NCI-H2227 treated with DMSO at 0.1 percent for 48 hours (cell line): ENCODE results near the gene BRAF.
"Not testable (repeated sequence)": the region's sequence is repeated elsewhere in the genome, so short reads cannot be mapped to it uniquely, and the experiment has no call there.

Source experiments
- DNase-seq: peaks from one replicate; lab custom pipeline; 2025; lab: John Stamatoyannopoulos, UW

The BRAF gene

DNA sequence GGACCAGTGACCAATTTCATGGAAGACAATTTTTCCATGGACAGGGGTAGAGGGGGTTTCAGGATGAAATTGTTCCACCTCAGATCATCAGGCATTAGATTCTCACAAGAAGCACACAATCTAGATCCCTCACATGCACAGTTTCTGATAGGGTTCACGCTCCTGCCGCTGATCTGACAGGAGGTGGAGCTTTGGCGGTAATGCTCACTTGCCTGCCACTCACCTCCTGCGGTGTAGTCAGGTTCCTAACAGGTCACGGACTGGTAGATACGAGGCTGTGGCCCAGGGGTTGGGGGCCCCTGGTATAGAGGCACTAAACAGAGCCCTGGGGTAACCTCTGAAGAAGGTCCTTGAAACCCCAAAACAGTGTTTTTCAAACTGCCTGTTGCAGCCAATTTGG lies 6.5 kb downstream of the BRAF start:
- no peak for DNase-seq

DNA sequence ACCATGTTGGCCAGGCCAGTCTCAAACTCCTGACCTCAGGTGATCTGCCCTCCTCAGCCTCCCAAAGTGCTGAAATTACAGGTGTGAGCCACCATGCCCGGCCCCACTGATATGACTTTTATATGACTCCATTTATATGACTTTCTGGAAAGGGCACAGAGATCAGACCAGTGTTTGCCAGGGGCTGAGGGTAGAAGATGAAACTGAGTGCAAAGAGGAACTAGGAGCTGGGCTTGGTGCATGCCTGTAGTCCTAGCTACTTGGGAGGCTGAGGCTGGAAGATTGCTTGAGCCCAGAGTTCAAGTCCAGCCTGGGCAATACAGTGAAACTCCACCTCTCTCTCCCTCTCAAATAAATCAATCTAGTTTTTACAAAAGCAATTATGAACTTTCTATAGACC lies 7.5 kb downstream of the BRAF start:
- DNase-seq = no peak

DNA sequence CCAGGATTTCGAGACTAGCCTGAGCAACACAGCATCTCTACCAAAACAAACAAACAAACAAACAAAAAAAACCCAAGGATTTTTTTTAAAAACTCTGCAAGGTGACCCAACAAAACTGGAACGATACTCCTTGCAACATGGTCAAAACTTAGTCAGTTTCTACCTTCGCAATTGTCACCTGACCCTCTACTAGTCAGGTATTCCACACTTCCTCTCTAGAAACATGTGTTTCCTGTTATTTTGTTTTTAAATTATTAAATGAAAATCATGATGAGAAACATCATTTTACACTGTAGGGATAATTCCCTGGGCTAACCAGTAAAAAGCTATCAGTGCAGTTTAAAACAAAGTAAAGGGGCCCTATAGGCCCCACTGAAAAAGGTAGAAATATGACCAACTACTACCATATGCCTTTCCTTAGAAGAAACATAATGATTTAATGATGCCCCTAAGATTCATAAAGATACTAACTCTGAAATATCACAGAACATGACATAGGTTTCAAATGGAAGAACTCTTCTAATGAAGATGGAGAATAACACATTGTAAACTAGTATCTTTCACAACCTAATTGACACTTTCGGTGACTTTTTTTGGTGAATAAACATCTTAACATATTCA lies 8.7 kb downstream of the BRAF start:
- no peak for DNase-seq

DNA sequence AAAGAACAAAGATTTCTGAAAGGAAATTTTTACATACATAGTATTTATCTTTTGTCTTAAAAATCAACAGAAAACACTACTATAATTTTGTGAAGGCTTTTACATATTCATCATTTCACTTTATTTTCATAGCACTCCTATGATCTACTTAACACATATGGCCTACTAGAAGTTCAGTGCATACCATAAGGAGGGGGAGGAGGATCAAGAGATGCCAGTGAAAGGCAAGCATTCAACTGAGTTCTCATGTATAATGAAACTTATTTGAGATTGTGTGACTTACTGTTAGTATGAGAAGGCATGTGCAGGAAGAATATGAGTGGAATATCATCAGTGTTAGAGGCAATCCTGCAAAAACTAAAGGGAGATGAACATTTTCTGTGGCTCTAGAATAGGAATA lies 10.6 kb downstream of the BRAF start:
- no peak for DNase-seq

DNA sequence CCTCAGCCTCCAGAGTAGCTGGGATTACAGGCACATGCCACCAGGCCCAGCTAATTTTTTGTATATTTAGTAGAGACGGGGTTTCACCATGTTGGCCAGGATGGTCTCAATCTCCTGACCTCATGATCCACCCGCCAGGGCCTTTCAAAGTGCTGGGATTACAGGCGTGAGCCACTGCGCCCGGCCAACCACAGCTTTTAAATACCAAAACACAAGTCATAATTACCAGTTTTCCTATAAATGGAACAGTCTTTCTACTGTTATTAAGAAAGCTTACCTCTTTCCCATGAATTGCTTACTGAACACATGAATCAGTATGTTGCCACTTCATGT lies 11.2 kb downstream of the BRAF start:
- peak; percentile 8 for DNase-seq

DNA sequence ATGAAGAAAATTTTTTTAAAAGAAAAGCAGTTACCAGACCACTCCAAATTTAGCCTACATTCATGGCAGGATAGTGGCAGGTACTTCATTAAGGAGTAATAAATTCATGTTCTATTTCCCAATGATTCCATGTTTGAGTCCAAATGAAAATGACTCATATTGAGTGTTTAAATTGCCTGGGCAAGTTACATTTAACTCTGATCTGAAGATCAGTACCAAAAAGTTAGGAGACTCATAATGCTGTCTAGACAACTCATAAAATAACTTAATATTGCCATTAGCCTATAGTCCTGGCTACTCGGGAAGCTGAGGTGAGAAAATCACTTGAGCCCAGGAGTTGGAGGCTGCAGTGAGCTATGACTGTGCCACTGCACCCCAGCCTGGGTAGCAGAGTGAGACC lies 13.0 kb downstream of the BRAF start:
- no peak for DNase-seq

DNA sequence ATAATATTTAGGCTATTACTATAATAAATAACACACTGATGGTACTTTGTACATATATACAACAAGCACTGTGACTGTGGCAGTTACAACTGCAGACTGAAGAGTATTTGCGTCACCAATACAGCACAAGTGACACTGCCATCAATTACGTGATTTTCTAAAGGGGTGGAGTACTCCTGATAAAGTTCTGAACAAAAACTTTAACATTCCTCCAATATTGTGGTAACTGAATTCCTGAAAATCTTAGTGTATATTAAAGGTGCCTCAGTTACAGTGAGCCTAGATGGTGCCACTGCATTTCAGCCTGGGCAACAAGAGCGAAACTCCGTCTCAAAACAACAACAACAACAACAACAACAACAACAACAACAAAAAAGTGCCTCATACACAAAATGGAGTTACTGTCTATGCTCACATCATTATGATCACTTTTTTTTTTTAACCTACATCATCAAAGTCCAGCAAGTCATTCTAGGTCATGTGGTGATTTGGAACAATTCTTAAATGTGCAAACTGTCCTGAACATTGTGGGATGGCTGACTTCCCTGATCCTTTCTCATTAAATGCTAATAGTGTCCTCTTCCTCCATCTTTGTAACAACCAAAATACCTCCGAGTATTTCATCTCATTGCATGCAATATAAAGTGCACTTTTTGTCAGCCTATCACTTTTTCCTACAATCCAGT lies 15.1 kb downstream of the BRAF start:
- no peak for DNase-seq

DNA sequence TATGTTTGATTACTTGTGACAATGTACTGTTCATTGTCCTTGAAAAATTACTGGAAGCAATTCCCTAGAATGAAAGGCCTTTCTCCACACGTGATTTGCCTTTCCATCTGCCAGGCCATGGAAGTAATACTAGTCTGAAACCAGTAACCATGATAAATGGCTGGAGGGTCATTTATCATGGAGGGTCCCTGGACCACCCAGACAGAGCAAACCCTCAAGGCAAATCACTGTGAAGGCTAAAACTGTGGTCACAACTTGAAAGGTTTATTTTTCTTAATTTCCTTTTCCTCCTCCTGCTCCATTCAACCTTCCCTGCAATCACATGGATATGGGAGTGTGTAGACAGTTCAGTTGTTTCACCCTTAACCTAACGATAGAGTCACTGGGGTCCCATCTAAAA lies 16.4 kb downstream of the BRAF start:
- no peak for DNase-seq

DNA sequence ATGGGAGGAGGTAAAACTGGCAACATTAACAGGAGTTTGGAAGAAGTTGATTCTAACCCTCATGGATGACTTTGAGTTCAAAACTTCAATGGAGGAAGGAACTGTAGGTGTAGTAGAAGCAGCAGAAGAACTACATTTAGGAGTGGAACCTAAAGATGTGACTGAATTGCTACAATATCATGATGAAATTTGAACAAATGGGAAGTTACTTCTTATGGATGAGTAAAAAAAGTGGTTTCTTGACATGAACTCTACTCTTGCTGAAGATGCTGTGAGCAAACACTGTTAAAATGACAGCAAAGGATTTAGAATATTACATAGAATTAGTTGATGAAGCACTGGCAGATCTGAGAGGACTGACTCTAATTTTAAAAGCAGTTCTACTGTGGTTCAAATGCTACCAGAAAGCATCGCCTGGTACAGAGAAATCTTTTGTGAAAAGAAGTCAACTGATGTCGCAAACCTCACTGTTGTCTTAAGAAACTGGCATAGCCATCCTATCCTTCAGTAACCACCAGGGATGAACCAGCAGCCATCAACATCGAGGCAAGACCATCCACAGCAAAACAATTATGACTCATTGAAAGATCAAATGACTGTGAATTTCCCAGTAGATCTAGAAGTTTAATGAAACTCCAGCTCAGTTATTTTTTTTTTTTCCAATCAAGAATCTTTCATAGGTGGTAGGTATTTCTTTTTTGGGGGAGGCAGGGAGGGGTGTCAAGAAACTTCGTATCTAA lies 20.8 kb downstream of the BRAF start:
- DNase-seq = no peak

DNA sequence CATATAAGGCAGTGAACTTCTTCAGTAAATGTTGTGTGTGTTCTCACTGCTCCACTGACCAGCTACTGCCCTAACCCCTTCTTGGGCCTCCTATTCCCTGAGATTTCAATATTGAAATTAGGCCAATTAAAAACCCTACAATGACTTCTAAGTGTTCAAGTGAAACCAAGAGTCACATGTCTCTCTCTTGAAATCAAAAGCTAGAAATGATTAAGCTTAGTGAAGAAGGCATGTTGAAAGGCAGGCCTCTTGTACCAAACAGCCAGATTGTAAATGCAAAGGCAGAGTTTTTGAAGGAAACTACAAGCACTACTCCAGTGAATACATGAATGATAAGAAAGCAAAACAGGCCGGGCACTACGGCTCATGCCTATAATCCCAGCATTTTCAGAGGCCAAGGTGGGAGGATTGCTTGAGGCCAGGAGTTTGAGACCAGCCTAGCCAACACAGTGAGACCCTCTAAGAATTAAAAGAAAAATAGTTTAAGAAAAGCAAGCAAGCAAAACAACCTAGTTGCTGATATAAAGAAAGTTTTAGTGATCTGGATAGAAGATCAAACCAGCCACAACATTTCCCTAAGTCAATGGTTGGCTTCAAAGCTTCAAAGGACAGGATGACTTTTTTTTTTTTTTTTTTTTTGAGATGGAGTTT lies 22.3 kb downstream of the BRAF start:
- no peak for DNase-seq

DNA sequence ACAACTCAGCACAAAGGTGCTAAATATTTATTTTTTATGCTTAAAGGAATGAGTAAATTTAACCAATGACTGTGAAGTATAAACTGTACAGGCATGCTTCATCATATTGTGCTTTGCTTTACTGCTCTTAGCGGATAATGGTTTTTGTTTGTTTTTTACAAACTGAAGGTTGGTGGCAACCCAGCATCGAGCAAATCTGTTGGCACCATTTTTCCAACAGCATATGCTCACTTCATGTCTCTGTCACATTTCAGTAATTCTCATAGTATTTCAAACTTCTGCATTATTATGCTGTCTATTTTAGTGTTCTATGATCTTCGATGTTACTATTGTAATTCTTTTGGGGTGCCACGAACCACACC lies 22.8 kb downstream of the BRAF start:
- DNase-seq = no peak

DNA sequence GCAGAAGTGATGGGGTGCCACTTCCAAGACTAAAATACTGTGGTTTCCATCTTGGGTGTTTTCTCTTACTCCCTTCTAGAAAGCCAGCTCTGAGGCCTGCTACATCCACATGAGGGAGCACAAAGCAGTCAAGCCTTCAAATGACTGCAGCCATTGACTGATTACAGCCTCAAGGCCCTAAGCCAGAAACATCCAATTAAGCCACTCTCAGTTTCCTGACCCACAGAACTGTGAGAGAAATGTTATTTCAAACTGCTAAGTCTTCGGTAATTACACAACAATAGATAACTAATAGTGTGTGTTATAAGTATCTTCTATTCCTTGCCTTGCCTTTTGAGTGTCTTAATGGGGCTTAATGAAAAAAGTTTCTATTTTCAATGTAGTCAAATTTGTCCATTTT lies 24.8 kb downstream of the BRAF start:
- peak; percentile 32 for DNase-seq

DNA sequence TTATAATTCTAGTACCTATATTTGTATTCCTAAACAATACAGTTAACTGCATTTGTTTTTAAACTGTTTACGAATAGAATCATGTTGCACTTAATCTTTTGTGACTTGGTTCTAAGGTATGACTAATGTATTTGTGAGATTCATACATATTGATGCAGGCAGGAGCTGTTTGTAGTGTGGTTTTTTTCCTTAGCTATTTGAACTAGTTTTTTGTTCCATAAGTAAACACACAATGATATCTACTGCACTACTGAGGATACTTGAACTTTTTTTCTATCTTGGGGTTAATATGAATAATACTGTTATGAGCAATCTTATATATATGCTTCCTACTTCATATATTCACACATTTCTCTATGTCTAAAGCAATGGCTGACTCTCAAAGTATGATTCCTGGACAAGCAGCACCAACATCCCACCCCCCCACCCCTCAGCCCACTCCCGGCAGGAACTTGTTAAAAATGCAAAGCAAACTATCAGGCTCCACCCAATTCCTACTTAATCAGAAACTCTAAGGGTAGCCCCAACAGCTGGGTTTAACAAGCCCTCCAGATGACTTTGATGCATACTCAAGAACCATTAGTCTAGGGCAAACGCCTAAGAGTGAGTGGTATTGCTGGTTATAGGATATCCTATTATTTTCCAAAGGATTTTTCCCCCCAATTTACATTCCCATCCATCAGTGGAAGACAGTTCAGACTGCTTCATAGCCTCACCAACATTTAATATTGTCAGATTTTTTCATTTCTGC lies 25.8 kb downstream of the BRAF start:
- no peak for DNase-seq

DNA sequence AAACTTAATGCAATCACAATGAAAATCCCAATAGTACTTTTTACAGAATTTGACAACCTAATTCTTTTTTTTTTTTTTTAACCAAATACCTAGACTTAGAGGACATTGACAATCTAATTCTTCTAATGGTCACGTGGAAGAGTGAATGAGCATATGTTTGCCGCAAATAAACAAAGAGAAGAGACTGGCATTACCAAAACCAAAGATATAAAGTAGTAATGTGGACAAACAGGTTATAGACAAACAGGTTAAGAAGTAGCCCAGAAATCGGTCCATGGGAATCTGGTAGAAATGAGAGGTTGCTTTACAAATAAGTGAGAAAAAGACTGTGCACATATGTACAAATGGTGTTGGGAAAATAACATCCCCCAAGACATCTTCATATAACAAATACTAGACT lies 27.7 kb downstream of the BRAF start:
- DNase-seq = no peak

DNA sequence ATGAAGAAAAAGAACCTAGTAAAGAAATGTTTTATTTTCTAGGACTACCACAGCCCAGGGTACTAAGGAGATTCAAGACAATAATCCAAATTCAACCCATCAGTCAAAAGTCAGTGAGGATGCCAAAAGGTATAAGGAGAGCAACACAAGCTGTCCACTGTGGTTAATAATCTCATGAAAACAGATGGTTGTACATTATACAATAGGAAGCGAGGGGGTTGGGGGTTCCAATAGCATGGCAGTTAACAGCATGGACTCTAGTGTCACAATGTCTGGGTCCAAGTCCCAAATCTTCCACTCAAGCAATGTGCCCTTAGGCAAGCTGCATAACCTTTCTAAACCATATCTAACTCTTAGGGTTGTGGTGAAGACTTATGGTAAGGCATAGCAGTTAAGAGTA lies 35.1 kb downstream of the BRAF start:
- DNase-seq = no peak

DNA sequence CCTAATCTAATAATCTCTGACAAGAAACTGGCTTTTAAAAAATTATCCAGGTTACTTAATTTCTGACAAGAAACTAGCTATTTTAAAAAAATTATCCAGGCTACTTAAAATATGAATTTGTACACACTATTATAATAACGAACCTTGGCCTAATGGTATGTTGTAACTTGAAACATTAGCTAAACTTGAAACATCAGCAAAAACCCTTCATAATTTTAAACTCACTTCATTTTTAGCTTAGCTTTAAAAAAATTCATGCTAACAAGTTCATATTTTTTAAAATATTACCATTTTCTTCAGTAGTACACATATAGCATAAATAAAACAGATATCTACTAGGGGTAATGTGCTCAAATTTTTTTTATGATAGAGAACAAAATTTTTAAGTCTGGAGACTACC lies 35.6 kb downstream of the BRAF start:
- no peak for DNase-seq

DNA sequence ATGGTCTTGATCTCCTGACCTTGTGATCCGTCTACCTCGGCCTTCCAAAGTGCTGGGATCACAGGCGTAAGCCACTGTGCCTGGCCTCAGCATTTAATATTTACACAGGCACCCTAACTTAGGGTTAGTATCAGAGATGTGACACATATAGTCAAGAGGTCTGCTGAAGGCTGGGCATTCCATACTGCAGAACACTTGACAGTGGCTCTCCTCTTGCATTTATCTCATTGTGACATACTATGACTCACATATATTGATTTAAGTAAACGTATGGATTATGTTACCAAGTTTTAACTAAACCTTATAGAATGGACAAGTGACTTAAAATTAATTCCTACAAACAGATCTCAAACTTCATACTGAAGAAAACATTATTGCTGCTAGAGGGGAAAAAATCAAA lies 36.6 kb downstream of the BRAF start:
- DNase-seq = no peak

DNA sequence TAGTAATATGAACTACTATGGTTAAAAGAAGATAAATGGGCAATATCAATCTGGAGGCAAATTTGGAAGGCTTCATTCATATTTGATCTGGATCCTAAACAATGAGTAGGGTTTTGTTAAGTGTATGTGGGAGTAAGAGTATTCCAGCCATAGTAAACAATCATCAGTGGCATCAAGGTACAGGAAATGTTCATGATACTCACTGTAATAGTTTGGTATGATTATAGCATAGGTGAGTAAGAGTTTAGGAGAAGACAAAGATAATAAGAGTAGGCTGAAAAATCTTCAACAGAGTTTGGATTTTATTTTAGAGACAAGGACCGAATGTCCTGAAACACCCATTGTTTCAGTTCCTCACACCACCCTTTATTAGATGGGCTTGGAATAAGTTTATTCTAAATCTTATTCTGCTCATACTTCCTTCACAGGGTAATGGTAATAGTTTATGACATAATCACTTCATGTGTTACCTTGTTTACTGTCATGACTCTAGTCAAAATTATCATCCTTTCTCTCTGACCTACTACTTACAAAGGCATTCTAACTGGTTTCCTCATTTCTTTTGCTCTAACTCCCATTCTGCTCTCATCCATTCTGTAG lies 38.9 kb downstream of the BRAF start:
- DNase-seq = no peak

DNA sequence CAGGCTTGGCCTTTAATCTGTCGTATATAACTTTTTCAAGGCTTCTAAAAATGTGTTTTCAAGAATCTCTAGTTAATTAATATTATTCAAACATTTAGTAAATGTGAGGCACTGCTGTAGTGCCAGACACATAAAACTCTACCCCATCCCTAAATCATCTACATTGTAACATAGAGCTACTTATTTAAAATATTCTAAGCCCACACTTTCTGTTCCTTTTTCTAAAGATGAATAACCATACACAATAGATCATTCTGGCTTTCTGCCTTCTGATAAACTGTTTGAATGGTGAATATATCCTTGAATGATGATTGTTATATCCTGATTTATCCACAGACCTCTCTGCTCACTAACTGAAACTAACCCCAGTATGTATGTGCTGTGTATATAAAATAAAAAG lies 41.4 kb downstream of the BRAF start:
- no peak for DNase-seq

DNA sequence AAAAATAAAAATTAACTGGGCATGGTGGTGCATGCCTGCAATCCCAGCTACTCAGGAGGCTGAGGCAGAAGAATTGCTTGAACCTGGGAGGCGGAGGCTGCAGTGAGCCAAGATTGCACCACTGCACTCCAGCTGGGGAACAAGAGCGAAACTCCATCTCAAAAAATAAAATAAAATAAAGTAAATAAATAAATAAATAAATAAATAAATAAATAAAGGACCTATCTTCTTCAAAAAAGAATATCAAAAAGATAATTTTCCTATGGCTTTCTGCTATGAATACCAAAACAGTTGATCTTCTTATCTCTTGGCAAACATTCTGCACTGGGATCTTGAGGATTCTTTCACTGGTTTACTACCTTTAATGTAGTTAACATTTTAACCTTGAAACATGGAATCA lies 41.9 kb downstream of the BRAF start:
- DNase-seq = not testable (repeated sequence)

DNA sequence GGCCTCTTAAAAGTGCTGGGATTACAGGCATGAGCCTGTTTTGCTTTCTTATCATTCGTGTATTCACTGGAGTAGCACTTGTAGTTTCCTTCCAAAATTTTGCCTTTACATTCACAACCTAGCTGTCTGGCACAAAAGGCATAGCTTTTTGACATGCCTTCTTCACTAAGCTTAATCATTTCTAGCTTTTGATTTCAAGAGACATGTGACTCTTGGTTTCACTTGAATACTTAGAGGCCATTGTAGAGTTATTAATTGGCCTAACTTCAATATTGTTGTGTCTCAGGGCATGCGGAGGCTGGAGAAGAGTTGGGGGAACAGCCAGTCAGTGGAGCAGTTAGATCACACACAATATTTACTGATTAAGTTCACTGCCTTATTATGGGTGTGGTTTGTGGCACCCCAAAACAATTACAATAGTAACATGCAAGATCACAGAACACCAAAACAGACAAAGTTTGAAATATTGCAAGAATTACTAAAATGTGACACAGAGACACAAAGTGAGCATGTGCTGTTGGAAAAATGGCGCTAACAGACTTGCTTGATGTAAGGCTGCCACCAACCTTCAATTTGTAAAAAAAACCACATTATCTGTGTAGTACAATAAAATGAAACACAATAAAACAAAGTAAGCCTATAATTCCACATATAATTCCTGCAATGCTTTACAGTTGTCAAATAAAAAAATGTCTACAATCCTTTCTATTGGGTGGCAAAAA lies 43.1 kb downstream of the BRAF start:
- DNase-seq = no peak

DNA sequence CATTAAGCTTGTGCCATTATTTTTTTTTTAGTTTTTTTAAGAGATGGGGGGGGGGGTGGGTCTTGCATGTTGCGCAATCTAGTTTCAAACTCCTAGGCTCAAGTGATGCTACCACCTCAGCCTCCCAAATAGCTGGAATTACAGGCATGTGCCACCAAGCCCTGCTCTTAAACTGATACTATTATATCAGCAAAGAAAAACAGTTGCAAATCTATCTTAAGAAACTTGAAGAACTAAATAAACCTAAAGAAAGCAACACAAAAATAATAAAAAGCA lies 47.5 kb downstream of the BRAF start:
- no peak for DNase-seq
